ENCODE measurements around the gene FATE1.

DNA sequence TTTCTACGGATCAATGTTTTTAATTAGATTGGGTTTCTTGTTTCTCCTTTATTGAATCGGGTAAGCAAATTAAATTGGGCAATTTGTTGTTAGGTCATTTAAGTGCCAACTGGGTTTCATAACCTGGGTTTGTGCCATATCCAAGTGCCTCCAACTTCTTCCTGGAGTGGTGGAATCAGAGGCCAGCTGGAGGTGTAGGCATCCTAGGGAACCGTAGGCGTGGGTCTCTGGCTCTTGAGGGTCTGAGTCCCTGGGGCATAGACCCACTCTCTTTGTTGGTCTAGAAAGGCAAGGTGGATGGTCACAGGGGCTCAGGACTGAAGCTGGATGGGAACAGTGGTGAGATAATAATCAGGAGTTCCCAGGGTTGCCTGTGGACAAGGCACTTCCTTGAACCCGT lies 37.0 kb downstream of the FATE1 start:
- TF ChIP-seq, protein P1, sequence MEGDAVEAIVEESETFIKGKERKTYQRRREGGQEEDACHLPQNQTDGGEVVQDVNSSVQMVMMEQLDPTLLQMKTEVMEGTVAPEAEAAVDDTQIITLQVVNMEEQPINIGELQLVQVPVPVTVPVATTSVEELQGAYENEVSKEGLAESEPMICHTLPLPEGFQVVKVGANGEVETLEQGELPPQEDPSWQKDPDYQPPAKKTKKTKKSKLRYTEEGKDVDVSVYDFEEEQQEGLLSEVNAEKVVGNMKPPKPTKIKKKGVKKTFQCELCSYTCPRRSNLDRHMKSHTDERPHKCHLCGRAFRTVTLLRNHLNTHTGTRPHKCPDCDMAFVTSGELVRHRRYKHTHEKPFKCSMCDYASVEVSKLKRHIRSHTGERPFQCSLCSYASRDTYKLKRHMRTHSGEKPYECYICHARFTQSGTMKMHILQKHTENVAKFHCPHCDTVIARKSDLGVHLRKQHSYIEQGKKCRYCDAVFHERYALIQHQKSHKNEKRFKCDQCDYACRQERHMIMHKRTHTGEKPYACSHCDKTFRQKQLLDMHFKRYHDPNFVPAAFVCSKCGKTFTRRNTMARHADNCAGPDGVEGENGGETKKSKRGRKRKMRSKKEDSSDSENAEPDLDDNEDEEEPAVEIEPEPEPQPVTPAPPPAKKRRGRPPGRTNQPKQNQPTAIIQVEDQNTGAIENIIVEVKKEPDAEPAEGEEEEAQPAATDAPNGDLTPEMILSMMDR (conservative IDR thresholded peaks at IDR 0.05 in 1 of 2, IDR thresholded peaks at IDR 0.05 in 1 of 2; ENCODE audit: low read depth in 1 of 2, low read length in 2 of 2), result no peak
- TF ChIP-seq EZH2 (IDR thresholded peaks at IDR 0.05; ENCODE audit: low read length, missing control alignments), result no peak

Measured in fibroblast of lung (primary cell).